Measurements from ENCODE around the gene TNFRSF11A.

DNA sequence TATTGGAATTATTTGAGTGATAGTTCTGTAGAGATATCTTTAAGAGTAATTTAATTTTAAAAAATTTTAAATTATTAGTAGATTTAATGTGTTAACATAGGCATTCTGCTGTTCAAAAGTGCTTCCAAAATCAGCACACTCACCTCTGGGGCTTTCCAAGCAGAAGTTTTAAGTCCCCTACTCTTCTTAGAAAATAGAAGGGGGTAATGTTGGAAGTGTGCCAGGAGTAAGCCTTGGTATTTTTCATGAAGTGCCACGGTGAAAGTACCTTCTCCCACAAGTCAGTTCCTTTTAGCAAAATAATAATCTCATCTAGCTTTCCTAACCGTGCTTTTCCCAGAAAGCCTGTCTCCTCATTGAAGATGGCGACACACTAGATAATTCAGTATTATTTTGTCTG, 3.9 kb upstream of the TNFRSF11A start:
- TF ChIP-seq, protein P1, sequence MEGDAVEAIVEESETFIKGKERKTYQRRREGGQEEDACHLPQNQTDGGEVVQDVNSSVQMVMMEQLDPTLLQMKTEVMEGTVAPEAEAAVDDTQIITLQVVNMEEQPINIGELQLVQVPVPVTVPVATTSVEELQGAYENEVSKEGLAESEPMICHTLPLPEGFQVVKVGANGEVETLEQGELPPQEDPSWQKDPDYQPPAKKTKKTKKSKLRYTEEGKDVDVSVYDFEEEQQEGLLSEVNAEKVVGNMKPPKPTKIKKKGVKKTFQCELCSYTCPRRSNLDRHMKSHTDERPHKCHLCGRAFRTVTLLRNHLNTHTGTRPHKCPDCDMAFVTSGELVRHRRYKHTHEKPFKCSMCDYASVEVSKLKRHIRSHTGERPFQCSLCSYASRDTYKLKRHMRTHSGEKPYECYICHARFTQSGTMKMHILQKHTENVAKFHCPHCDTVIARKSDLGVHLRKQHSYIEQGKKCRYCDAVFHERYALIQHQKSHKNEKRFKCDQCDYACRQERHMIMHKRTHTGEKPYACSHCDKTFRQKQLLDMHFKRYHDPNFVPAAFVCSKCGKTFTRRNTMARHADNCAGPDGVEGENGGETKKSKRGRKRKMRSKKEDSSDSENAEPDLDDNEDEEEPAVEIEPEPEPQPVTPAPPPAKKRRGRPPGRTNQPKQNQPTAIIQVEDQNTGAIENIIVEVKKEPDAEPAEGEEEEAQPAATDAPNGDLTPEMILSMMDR (IDR thresholded peaks at IDR 0.05 in 2 of 3, conservative IDR thresholded peaks at IDR 0.05 in 1 of 3; ENCODE audit: borderline replicate concordance in 1 of 3, insufficient read depth in 1 of 3, low read depth in 2 of 3, low read length in 2 of 3) = no peak
- TF ChIP-seq POLR2AphosphoS5 (IDR thresholded peaks at IDR 0.05; ENCODE audit: low read depth, low read length) (no peak), TCF7L2 (IDR thresholded peaks at IDR 0.05; ENCODE audit: borderline replicate concordance, extremely low read depth, insufficient read depth, insufficient read length) (no peak), ZNF274 (IDR thresholded peaks at IDR 0.05; ENCODE audit: low read depth, low read length) (no peak), POLR2A (IDR thresholded peaks at IDR 0.05; ENCODE audit: borderline replicate concordance, extremely low read depth, insufficient read depth, insufficient read length) (no peak), SP1 (IDR thresholded peaks at IDR 0.05; ENCODE audit: low read depth) (no peak)
- TF ChIP-seq, protein P2, sequence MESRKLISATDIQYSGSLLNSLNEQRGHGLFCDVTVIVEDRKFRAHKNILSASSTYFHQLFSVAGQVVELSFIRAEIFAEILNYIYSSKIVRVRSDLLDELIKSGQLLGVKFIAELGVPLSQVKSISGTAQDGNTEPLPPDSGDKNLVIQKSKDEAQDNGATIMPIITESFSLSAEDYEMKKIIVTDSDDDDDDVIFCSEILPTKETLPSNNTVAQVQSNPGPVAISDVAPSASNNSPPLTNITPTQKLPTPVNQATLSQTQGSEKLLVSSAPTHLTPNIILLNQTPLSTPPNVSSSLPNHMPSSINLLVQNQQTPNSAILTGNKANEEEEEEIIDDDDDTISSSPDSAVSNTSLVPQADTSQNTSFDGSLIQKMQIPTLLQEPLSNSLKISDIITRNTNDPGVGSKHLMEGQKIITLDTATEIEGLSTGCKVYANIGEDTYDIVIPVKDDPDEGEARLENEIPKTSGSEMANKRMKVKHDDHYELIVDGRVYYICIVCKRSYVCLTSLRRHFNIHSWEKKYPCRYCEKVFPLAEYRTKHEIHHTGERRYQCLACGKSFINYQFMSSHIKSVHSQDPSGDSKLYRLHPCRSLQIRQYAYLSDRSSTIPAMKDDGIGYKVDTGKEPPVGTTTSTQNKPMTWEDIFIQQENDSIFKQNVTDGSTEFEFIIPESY (IDR thresholded peaks at IDR 0.05; ENCODE audit: extremely low read depth, insufficient replicate concordance, low read length) = no peak

All from HCT116 (cell line).